ENCODE results near the gene UNC5A.

Gene UNC5A

GRCh38 chr5:176881816-176882566, 71.6 kb downstream of the UNC5A start:
- no peak for DNase-seq

DNA sequence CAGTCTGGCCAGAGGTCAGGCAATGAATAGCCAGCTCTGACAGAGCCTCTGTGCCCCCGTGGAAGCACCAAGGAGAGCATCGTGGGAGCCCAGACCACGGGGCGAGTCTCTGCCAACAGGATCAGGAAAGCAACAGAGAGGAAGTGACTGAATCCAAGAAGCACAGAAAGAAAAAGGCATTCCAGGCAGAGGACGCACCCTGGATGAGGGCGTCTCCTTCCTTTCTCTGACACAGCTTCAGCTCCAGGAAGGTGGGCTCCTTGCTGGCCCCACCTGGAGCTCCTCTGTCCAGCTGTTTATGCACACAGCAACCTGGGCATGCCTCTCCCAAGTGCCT, 72.2 kb downstream of the UNC5A start:
- no peak for DNase-seq

GRCh38 chr5:176883700-176884570, 73.6 kb downstream of the UNC5A start:
- no peak for DNase-seq

DNA sequence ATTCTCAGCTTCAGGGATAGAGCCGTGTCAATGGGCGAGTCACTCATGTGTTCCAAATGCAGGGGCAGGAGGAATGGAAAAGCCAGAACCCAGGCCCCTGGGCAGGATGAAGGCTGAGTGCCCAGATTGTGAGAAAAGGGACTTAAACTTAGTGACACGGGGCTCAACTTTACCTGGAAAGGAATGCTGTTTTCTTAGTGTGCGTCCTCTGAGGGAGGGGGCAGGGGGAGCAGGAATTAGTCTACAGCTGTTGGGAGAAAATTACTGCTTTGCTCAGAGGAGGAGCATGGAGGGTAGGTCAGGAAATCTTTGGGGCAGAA, 74.2 kb downstream of the UNC5A start:
- DNase-seq, result no peak

DNA sequence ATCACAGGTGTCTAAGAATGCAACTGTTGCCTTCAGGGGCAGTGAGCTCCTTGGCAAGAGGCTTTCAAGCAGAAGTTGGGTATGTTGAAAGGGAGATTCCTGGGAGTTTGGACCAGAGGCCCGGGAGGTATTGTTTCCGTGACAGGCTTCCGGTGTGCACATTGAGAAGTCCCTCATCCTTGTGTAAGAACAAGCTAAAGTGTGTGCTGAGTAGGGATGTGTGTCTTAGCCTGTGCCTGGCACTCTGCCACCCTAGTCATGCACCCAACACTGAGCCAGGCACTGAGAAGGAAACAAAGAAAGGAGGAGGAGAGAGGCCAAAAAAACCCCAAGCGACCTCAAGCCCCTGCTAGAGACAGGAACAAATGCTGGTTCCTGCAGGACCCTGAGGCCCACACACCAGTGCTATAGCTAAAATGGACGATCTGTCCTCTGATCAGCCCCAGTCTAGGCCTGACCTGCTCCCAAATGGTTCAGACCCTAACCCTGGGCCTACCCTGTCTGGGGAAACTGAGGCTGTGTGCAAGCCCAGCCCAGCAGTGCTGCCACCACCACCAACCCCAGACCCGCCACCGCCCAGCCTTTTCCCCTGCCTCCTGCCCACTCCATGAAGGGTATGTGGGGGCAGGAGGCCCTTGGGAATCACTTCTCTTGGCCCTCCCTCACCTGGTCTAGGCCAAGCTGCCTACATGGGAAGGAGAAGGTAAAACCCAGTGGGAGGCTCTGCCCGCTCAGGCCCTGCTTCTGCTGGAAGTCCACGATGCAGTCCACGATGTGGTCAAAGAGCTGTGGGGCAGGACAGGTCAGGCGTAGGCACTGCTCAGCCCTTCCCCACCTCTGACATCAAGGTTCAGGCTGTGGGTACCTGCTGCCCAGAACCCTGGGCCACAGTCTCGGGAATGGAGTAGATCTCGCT, 76.2 kb downstream of the UNC5A start:
- DNase-seq, result no peak

DNA sequence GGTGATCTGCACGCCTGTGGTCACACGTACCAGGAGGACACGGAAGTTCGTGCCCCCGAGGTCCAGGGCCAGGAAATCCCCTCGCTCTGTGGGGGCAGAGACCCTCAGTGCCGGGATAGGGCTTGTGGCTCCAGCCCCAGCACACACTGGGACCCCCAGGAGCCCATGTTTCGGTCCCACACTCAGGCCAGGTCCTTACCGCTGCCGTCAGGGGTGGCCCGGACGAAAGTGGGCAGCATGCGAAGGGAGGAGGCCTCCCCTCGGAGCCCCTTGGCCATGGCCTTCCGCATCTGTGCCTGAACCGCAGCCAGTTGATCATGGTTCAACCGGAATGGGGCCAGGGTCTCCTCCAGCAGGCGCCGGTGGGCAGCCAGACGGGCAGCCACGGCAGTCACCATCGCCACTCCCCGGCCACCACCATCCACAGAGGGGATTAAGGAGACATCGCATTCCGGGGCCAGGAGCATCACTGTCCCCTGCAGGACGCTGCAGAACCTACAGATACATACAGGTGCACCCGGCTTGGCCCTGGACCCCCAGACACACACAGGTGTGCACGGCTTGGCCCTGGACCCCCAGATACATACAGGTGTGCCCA, 77.0 kb downstream of the UNC5A start:
- DNase-seq, result no peak

- DNase-seq, result no peak
Measured at GRCh38 chr5:176888016-176888864, 77.9 kb downstream of the UNC5A start.

- DNase-seq, result no peak
Measured at GRCh38 chr5:176888865-176889165, 78.5 kb downstream of the UNC5A start.

DNA sequence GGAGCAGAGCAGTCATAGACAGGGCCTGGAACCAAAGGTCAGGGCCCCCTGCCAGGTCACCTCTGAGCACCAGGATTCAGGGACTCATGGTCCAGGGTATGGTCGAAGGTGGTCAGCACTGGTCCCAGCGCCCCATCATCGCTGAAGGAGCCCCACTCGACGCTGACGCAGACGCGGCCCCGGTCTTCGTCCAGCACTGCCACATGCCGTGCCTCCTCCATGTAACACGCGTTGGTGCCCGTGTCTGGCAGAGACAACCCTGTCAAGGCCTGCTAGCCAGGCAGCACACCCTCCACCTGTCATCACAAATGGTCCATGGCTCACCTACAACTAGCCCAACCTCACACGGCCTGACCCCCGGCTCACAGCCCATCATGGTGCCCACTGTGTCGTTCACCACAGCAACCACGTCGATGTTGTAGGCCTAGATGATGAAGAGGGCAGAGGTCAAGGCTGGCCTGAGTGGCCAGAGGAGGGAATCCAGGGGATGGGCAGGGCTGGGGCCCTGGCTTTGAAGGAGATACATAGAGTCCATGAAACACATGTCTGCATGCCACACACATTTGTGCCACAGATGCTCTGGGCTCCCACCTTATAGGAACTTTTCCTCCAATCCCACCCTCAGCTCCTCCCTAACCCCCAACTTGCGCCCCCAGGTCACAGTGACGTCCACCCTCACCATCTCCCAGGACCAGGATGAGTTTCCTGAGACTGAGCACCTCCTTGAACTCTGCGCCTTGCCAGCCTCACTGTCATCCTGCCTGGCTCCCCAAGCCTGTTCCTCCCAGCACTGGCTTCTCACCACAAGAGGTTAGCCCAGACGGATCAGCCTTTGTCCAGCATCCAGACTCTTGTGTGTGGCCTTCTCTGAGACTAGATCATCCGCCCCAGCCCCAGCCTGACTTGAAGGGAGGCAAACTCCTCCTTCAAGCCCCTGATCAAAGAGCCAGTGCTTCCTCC, 79.2 kb downstream of the UNC5A start:
- no peak for DNase-seq

- DNase-seq, result no peak
Measured at GRCh38 chr5:176890455-176891330, 80.3 kb downstream of the UNC5A start.

DNA sequence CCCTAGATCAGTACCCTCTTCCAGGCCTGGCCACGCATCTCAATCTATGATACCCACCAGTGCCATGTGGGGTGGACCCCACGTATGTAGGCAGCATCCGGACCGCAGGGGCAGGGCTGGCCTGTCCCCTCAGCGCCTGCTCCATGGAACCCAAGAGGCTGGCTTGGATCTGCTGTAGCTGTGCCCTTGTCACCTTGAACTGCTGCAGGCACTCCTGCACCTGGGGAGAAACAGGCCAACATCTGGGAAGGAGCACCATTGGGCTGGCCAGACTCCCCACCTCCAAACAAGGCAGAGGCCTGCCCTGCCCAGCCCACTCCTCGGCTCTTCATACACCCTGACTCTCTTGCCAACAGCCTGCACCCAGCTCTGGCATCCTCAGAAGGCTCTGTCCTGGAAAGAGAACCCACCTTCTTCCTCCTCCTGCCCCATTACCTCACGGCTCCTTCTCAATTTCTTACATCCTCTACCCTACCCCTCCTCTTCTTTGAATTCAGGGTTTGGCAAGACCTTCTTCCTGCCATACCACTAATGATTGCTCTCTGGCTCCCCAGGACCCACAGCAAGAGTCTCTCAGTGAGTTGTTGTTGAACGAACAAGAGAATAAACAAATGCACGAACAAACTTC, 81.1 kb downstream of the UNC5A start:
- DNase-seq, result no peak

- DNase-seq, result no peak
Measured at GRCh38 chr5:176892663-176893062, 82.3 kb downstream of the UNC5A start.

DNA sequence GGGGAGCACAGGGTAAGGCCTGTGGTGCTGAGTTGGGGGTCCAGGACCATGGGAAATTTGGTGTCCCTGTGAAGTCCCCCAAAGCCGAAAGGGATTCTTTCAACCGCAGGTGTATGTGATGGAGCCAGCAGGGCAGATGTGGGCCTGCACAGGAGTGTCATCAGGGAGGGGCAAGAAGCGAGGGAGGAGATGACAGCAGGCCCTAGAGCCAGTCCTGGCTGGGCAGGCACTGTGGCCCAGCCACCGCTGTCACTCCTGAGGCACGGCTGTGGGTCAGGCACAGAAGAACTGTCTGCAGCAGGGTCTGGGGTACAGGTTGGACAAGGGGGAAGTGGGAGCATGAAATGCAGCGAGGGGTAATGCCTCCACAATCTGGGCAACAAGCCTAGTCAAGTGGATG, 83.9 kb downstream of the UNC5A start:
- no peak for DNase-seq

- DNase-seq, result no peak
Measured at GRCh38 chr5:176895831-176896230, 85.5 kb downstream of the UNC5A start.

GRCh38 chr5:176897263-176897662, 86.9 kb downstream of the UNC5A start:
- no peak for DNase-seq

- DNase-seq, result no peak
Measured at GRCh38 chr5:176899296-176899891, 89.0 kb downstream of the UNC5A start, which contains the start of gene HK3. Gene HK3, minus strand, starts transcription at chr5:176899346. Its CDS starts 3,187 bp downstream, at chr5:176896159.

DNA sequence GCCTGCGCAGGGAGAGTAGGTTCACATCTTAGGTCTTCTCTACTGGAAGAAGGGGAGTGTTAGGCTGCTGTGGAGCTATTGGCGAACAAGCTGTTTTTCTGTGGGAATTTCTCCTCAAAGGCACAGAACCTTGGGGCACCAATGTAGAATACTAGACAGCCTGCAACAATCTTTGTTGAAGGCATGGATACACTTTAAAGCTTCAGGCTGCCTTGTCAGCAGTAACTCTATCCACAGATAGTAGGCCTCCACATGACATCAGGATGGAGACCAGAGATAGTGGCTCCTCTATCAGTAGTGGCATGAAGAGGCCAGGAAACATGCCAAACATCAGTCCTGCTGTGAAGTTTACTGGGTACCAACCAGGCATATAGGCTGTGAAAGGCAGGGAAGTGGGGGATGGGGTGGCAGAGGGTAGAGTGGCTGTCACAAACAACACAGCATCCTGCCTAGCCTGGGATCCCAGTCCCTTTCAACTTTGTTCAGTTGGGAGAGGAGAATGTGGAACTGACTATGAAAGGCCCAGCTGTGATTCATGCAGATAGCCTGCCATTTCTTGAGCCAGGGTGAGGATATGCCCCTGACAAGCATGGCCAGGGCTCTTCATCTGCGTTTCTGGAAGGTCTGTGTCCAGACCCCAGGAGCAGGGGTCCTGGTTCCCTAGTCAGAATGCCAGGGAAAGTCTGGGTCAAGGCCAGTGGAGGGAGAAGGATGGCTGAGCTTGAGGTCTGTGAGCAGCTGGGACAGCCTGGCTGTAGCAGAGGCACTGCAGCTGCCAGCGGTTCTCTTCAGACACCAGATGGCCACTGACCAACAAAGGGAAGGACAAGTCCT, 89.8 kb downstream of the UNC5A start:
- DNase-seq, result peak; percentile 58

- no peak for DNase-seq
Measured at GRCh38 chr5:176900780-176901204, 90.4 kb downstream of the UNC5A start.
